H1 (cell line): Measurements from ENCODE around the gene XAGE5. TPM values are rescaled to one million over a fixed set of nuclear protein-coding genes. Genes with fewer than 3 reads are reported as not detected.

Experiments used
- CTCF ChIA-PET: fragments of 300-600 bp; sonication (Branson Sonifier 250); formaldehyde crosslinking; loops from one replicate; lab custom pipeline; 2021; ENCODE audit not compliant: partially characterized antibody; lab: Charles Lee
- POLR2A ChIA-PET: fragments of 300-600 bp; sonication (Branson Sonifier 250); formaldehyde crosslinking; loops from one replicate; lab custom pipeline; 2021; ENCODE audit warnings: inconsistent platforms; ENCODE audit not compliant: partially characterized antibody; lab: Charles Lee
- DNase-seq, 2 experiments: peaks; one replicate each; pipeline versions ENCODE4 v3.0.0 to v3.0.0-alpha.2; 2010 to 2022; ENCODE audit warnings: low spot score in 2 of 2, low read depth in 1 of 2, mixed read lengths in 1 of 2
- FAIRE-seq: peaks from 2 replicates; lab custom pipeline; 2011; peaks lifted over from hg19 to GRCh38; lab: Jason Lieb, UNC
- H2AFZ ChIP-seq: 2 replicates; pipeline ENCODE4 v1.8.1; 2012; ENCODE audit warnings: low read length, inconsistent platforms
- H2AK5ac ChIP-seq: 2 replicates; pipeline ENCODE4 v1.6.1; 2013; ENCODE audit warnings: low read depth, low read length
- H2BK120ac ChIP-seq: replicated peaks from 2 replicates; pipeline ENCODE3; 2013; ENCODE audit warnings: low read depth, low read length, inconsistent platforms
- H2BK12ac ChIP-seq: 2 replicates; pipeline ENCODE4 v1.6.1; 2013; ENCODE audit warnings: low read depth, low read length
- H2BK15ac ChIP-seq: 2 replicates; pipeline ENCODE4 v1.6.1; 2013; ENCODE audit warnings: low read length
- H2BK20ac ChIP-seq: 2 replicates; pipeline ENCODE4 v1.6.1; 2013; ENCODE audit warnings: low read length
- H2BK5ac ChIP-seq: 2 replicates; pipeline ENCODE4 v1.6.1; 2013; ENCODE audit warnings: low read depth, low read length
- H3K14ac ChIP-seq: 2 replicates; pipeline ENCODE4 v1.6.1; 2013; ENCODE audit warnings: inconsistent platforms; ENCODE audit not compliant: insufficient read length
- H3K18ac ChIP-seq: 2 replicates; pipeline ENCODE4 v1.6.1; 2013; ENCODE audit warnings: low read length; ENCODE audit errors: extremely low read depth
- H3K23ac ChIP-seq: 2 replicates; pipeline ENCODE4 v1.6.1; 2013; ENCODE audit warnings: inconsistent platforms; ENCODE audit not compliant: insufficient read length
- H3K23me2 ChIP-seq: 2 replicates; pipeline ENCODE4 v1.6.1; 2013; ENCODE audit warnings: low read depth, low read length
- H3K27ac ChIP-seq: 2 replicates; pipeline ENCODE4 v1.6.1; 2011; ENCODE audit warnings: low read depth, low read length, inconsistent platforms
- H3K27me3 ChIP-seq, 4 experiments: replicated peaks in 1 of 4; 1 replicate in 1 of 4; 2 replicates in 3 of 4; pipeline versions ENCODE4 v1.6.1 to v1.8.1; 2011 to 2013; ENCODE audit warnings: low read length in 3 of 4, mild to moderate bottlenecking in 3 of 4, inconsistent platforms in 2 of 4, mixed read lengths in 2 of 4, moderate library complexity in 1 of 4; ENCODE audit not compliant: control insufficient read depth in 3 of 4, insufficient read depth in 3 of 4; ENCODE audit errors: extremely low read depth in 1 of 4
- H3K36me3 ChIP-seq, 4 experiments: 2 replicates each; pipeline versions ENCODE4 v1.6.1 to v1.8.1; 2011 to 2013; ENCODE audit warnings: mild to moderate bottlenecking in 4 of 4, low read length in 3 of 4, moderate library complexity in 2 of 4, control low read depth in 1 of 4, inconsistent platforms in 1 of 4; ENCODE audit not compliant: insufficient read depth in 4 of 4, control insufficient read depth in 2 of 4
- H3K4ac ChIP-seq: replicated peaks from 2 replicates; pipeline ENCODE3; 2013; ENCODE audit warnings: low read length, low read depth, mixed read lengths, inconsistent platforms; ENCODE audit not compliant: insufficient read length
- H3K4me1 ChIP-seq, 4 experiments: replicated peaks in 1 of 4; 1 replicate in 1 of 4; 2 replicates in 3 of 4; pipeline versions ENCODE4 v1.6.1 to v1.8.1; 2011 to 2013; ENCODE audit warnings: low read length in 3 of 4, inconsistent platforms in 2 of 4, mixed read lengths in 1 of 4; ENCODE audit not compliant: insufficient read depth in 4 of 4, control insufficient read depth in 3 of 4
- H3K4me2 ChIP-seq, 2 experiments: 2 replicates each; pipeline versions ENCODE4 v1.6.1 to v1.8.1; 2011 to 2013; ENCODE audit warnings: low read depth in 2 of 2, low read length in 2 of 2, control low read depth in 1 of 2, inconsistent platforms in 1 of 2, mild to moderate bottlenecking in 1 of 2; ENCODE audit not compliant: insufficient read depth in 1 of 2
- H3K4me3 ChIP-seq, 4 experiments: fragments of 200-600, 300-600 bp in 1 of 4; sonication (generic), shearing (Covaris generic), sonication (Bioruptor Twin) in 1 of 4; 2 replicates each; pipeline versions ENCODE4 v1.5.1 to v1.8.1; 2011 to 2016; ENCODE audit warnings: low read length in 4 of 4, low read depth in 3 of 4, control low read depth in 2 of 4, inconsistent platforms in 2 of 4, mild to moderate bottlenecking in 2 of 4, mixed read lengths in 1 of 4, moderate library complexity in 1 of 4; ENCODE audit not compliant: insufficient read depth in 2 of 4; ENCODE audit errors: extremely low read depth in 1 of 4
- H3K56ac ChIP-seq: replicated peaks from 2 replicates; pipeline ENCODE3; 2013; ENCODE audit warnings: low read depth, mild to moderate bottlenecking, mixed read lengths, low read length, inconsistent platforms; ENCODE audit not compliant: insufficient read length
- H3K79me1 ChIP-seq: 2 replicates; pipeline ENCODE4 v1.6.1; 2013; ENCODE audit warnings: low read depth, low read length, control low read depth
- H3K79me2 ChIP-seq, 2 experiments: 2 replicates each; pipeline versions ENCODE4 v1.6.1 to v1.8.1; 2012 to 2013; ENCODE audit warnings: low read length in 2 of 2, mild to moderate bottlenecking in 2 of 2, inconsistent platforms in 1 of 2; ENCODE audit not compliant: insufficient read depth in 2 of 2, control insufficient read depth in 1 of 2
- H3K9ac ChIP-seq, 4 experiments: replicated peaks in 1 of 4; 1 replicate in 1 of 4; 2 replicates in 3 of 4; pipeline versions ENCODE4 v1.6.1 to v1.8.1; 2011 to 2013; ENCODE audit warnings: low read depth in 3 of 4, low read length in 3 of 4, control low read depth in 2 of 4, mild to moderate bottlenecking in 2 of 4, moderate library complexity in 2 of 4, inconsistent platforms in 1 of 4; ENCODE audit errors: extremely low read depth in 1 of 4
- H3K9me3 ChIP-seq, 2 experiments: 2 replicates each; pipeline versions ENCODE4 v1.6.1 to v1.8.1; 2012 to 2013; ENCODE audit warnings: mild to moderate bottlenecking in 2 of 2, moderate library complexity in 2 of 2, control low read depth in 1 of 2, inconsistent platforms in 1 of 2, low read depth in 1 of 2, low read length in 1 of 2, mixed read lengths in 1 of 2; ENCODE audit not compliant: insufficient read depth in 2 of 2
- H4K20me1 ChIP-seq, 2 experiments: replicated peaks in 1 of 2; 2 replicates each; pipeline versions ENCODE3 to v1.8.1; 2011 to 2013; ENCODE audit warnings: inconsistent platforms in 2 of 2, low read length in 2 of 2, mild to moderate bottlenecking in 1 of 2; ENCODE audit not compliant: insufficient read depth in 2 of 2, control insufficient read depth in 1 of 2
- H4K5ac ChIP-seq: 2 replicates; pipeline ENCODE4 v1.6.1; 2013; ENCODE audit warnings: low read length, low read depth, mixed read lengths, inconsistent platforms; ENCODE audit not compliant: insufficient read length
- H4K8ac ChIP-seq: 2 replicates; pipeline ENCODE4 v1.8.0; 2013; ENCODE audit warnings: mild to moderate bottlenecking, moderate library complexity, low read length, inconsistent platforms; ENCODE audit not compliant: insufficient read depth; ENCODE audit errors: extremely low read depth
- H4K91ac ChIP-seq: replicated peaks from 2 replicates; pipeline ENCODE3; 2013; ENCODE audit warnings: low read length, mixed read lengths, inconsistent platforms; ENCODE audit not compliant: insufficient read length
- SIN3A ChIP-seq, 2 experiments: IDR thresholded peaks in 1 of 2; conservative IDR thresholded peaks in 1 of 2; 2 replicates each; pipeline ENCODE4 v1.6.1; 2011 to 2012; ENCODE audit warnings: low read length in 2 of 2, improper control_type of control experiment in 1 of 2, low read depth in 1 of 2, mild to moderate bottlenecking in 1 of 2
- SP1 ChIP-seq: IDR thresholded peaks from 2 replicates; pipeline ENCODE4 v1.6.1; 2011; ENCODE audit warnings: low read depth, low read length
- TAF7 ChIP-seq: optimal IDR thresholded peaks from 2 replicates; pipeline ENCODE3; 2011; ENCODE audit warnings: low read depth, mild to moderate bottlenecking, inconsistent platforms, low read length, moderate library complexity, borderline replicate concordance
- WGBS, 2 experiments: shearing (Covaris generic) in 1 of 2; methylation state at CpG; one replicate each; pipeline versions ENCODE4 v1.1.6 to v1.1.7; 2013 to 2015; ENCODE audit warnings: low lambda C conversion rate in 2 of 2, mixed read lengths in 2 of 2, inconsistent platforms in 1 of 2, low coverage in 1 of 2, missing lambda C conversion rate in 1 of 2; ENCODE audit not compliant: insufficient replicate concordance in 2 of 2, insufficient coverage in 1 of 2, insufficient read length in 1 of 2; ENCODE audit errors: extremely low coverage in 1 of 2, missing lambda C conversion rate in 1 of 2; 5-methylcytosine and 5-hydroxymethylcytosine counted together
- polyA plus RNA-seq, 7 experiments: library from polyadenylated mRNA; depleted of rRNA in 3 of 7; stranded (reverse) in 5 of 7; unstranded in 2 of 7; fragments of >200 nt in 5 of 7; fragments of 200-250 nt in 2 of 7; gene quantifications; 1 replicate in 5 of 7; 2 replicates in 1 of 7; 4 replicates in 1 of 7; pipeline versions ENCODE4 v1.2.1 to v1.2.3, GENCODE V29; 2011 to 2013; ENCODE audit warnings: missing spikeins in 2 of 7, mixed read lengths in 2 of 7
- total RNA-seq: library from RNA; stranded (reverse); fragmentation: NEBNext Ultra II Directional; extraction: Animal tissue kit (Norgen Biotek cat#: 25700); gene quantifications from 2 replicates; pipeline ENCODE4 v1.2.1, GENCODE V29; 2021

XAGE5 gene
- total and polyA plus RNA-seq, 2 of the 8 experiments (the other 6 are each of a cell fraction or from before 2014, with no cell fraction given): not detected

DNA sequence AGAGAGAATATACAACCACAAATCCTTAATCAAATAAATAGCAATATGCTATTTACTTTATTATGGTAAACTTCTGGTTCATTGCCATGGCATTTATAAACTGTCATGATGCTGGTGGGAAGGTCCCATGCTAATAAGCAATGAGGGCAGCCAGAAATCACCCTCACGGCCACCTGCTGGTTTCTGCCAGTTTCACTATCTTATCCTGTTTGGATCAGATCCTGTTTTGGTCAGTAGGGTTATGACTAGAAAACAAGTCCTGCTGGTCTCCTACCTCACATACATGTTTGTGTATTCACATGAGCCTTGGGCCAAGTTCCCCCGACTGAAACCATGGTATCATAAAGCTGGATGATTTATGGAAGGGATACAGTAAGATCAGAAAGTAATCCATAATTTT is 28.1 kb downstream of the XAGE5 start:
- Histone ChIP-seq H3K4me1 (no peaks in the 10 kb centered on the region), H2BK120ac (no peak overlapping the region), H3K9ac (no peak overlapping the region)
- TF ChIP-seq SP1 (no peak), TAF7 (no peak), SIN3A (conservative IDR thresholded peaks at IDR 0.05 in 1 of 2, IDR thresholded peaks at IDR 0.05 in 1 of 2; ENCODE audit: low read depth in 1 of 2, low read length in 2 of 2) (no peak)
- TF ChIP-seq, all 59 proteins: peak for 0
- Histone ChIP-seq H3K23ac (no peak overlapping the region), H4K8ac (no peak overlapping the region), H3K27me3 (no peaks in the 10 kb centered on the region), H3K79me2 (no peaks in the 10 kb centered on the region), H3K18ac (no peak overlapping the region), H3K56ac (no peak overlapping the region), H3K4me3 (no peak overlapping the region), H3K79me1 (no peaks in the 10 kb centered on the region), H2BK5ac (no peak overlapping the region), H2AK5ac (no peak overlapping the region), H2BK15ac (no peak overlapping the region), H3K27ac (no peak overlapping the region), H3K4me2 (no peak overlapping the region), H3K4ac (no peak overlapping the region), H4K20me1 (no peaks in the 10 kb centered on the region), H2BK20ac (no peak overlapping the region), H3K14ac (no peak overlapping the region), H3K36me3 (no peaks in the 10 kb centered on the region), H2BK12ac (no peak overlapping the region), H3K9me3 (peaks cover 0 to 2% of the 10 kb centered on the region in 2 experiments; a peak in 1 of 4 replicates), H3K23me2 (peaks cover 2% of the 10 kb centered on the region; the same call in 1 of the 2 replicates), H4K5ac (no peak overlapping the region), H2AFZ (no peak overlapping the region), H4K91ac (no peak overlapping the region)
- ChIA-PET POLR2A (no interaction called here), CTCF (no interaction called here)
- DNase-seq: no peak
- WGBS, 2 experiments: 83% methylated on average over 2 of the region's 2 CpGs; no CpG with 5 or more reads in 1 of the 2 experiments
- no peak for FAIRE-seq
